Measurements from ENCODE around the gene FRMD1. TPM values are rescaled to one million over a fixed set of nuclear protein-coding genes. Genes with fewer than 3 reads are reported as not detected.

FRMD1 gene
- total RNA-seq, 1 experiment from 2014 or later: not detected

- no peak for DNase-seq (ENCODE audit: low spot score)
Measured at GRCh38 chr6:168027521-168027920, 51.5 kb downstream of the FRMD1 start.

DNA sequence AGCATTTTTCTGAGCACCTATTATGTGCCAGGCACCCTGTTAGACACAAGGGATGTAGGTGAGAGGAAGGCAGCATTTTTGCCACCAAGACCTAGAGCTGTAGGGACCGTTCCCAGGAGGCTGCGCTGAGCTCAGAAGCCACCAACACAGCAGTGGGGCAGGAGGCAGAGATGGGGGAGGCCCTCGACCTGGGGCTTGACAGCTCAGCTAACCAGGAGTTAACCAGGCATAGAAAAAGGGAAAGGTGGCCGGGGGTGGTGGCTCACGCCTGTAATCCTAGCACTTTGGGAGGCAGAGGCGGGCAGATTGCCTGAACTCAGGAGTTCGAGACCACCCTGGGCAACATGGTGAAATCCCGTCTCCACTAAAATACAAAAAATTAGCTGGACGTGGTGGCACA lies 52.1 kb downstream of the FRMD1 start:
- DNase-seq (ENCODE audit: low spot score): no peak

DNA sequence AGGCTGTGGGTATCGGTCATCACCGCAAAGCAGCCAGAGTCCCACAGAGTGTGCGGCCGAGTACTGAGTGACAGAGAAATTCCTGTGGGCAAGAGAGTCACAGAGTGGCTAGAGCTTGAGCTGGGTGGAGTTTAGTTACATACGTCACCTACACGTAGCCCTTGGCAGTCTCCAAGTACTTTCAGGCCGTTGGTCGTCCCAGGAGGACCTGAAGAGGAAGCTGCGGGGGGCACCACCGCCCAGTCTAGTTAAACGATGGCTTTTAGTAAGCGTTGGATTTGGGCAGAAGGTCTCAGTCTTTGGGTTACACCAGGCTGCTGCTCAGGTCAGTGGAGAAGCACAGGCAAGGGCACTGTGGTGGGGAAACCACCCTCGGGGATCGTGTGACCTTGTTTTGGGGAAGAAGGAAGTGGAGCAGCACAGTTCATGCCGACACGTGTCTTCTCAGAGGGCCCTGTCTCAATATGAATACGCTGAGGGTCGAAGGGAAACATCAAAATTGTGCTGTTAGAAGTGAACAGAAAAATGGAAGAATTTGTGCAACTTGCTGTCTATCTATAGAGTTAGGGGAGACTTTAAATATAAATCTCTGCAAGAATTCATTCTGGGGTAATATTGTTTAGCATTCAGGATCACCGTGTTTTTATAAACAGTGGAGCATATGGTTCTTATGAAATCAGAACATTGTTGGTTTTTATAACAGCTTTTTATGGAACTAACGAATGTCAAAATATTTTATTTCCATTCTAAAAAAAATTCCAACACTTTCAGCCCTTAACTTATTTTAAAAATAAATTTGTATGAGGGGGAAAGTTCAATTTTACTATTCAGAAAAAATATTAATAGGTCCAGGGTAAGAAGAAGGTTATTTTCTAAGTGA lies 52.9 kb downstream of the FRMD1 start:
- no peak for DNase-seq (ENCODE audit: low spot score)

GRCh38 chr6:168024951-168025510 lies 54.0 kb downstream of the FRMD1 start:
- DNase-seq (ENCODE audit: low spot score): no peak

GRCh38 chr6:168022488-168023321 lies 56.3 kb downstream of the FRMD1 start:
- no peak for DNase-seq (ENCODE audit: low spot score)

- DNase-seq (ENCODE audit: low spot score): no peak
Measured at GRCh38 chr6:168021581-168021980, 57.4 kb downstream of the FRMD1 start.

DNA sequence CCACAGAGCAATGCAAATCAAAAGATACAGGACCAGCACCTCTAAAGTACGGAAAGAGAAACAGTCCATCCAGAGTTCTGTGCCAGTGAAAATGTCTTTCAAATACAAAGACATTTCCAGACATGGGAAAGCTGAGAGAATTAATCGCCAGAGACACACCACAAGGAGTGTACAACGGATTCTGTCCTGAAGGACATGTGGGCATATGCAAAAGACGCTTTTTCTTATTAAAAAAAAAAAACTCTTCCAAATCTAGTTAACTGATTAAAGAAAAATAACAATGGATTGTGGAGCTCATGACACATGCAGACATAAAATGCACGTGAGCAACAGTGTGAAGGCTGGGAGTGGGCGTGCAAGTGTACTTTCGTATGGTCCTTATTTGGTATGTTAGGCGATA lies 58.8 kb downstream of the FRMD1 start:
- DNase-seq (ENCODE audit: low spot score): no peak

- no peak for DNase-seq (ENCODE audit: low spot score)
Measured at GRCh38 chr6:168018664-168019063, 60.3 kb downstream of the FRMD1 start.

GRCh38 chr6:168017629-168018028 lies 61.4 kb downstream of the FRMD1 start:
- no peak for DNase-seq (ENCODE audit: low spot score)

DNA sequence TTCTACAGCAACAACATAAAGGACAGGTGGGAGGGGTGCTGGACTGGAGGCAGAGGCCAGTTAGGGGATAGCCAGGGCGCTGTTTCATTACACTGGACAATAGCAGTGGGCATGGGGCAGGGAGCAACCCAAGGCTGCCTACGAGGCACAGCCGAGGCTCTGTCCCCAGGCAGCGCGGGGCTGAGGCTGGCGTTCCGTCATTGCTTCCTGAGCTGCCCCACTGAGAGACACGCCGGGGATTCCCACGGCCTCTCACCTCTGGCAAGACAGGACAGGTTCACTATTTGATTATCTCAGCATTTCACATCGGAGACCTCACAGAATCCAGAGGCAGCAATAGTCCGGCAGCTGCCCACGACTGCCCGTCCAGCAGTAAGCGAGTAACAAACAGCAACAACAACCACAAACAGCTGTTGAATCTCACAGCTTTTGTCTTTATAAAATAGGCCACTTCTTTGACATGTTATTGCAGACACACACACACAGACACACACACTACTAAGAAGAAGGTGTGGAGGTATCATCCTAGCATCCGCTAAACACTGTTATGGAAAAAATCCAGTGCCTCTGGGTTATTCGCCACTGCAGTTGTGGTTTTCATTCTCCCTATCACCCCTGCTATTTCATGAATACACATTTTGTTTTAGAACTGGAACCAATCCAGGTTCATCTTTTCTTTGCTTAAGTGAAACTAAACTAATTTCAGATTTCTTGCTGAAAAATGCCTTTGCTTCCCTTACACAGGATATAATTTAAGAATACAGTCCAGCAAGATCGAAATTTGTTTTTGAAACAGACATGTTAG lies 62.1 kb downstream of the FRMD1 start:
- DNase-seq (ENCODE audit: low spot score): no peak

DNA sequence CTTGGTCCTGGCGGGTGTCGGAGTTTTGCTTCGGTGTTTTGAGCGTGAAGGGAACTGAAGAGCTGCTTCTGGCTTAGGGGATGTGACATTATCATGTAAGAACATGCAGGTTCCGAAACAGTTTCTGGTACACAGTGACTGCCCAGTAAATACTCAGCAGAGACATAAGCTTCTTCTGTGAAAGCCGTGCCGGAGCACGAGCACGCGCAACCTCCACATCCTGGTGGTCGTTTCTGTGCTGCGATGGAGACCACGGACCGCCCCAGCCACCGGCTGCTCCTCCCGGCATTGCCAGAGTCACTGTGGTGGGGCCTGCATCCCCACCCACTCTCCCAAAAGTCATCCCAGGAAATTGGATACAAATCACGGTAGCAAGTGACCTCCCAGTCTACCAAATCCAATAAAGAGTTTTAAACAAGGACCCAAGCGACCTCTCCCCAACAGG lies 62.8 kb downstream of the FRMD1 start:
- no peak for DNase-seq (ENCODE audit: low spot score)

DNA sequence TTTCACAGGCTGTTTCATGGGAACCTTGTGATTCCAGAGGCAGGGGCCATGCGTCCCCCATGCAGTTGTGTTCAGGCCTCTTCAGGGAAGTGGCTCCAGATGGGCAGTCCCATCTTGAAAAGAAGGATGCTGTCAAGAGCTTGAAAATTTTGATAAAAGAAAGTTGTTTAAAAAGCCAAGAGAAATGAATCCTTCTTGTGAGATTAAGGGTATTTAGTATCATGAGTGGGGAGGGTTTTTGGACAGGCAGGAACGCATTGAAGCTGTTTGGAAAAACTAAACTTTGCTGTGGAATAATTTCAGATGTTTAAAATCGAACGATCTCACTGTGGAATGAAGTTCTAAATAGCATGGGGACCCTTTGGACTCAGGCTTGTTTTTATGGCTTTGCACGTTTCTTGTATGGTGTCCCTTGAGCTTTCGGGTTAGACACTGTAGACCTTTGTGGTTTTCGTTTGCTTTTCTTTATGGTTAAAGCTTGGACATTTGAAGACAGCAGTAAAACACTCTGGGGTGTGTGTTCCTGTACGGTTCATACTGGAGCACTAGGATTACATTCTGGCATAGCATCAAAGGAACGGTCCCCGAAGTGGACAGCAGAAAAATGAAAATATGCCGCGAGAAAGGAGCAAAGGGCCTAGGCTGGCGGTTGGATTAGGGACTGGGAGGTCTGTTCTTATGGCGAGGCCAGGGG lies 63.4 kb downstream of the FRMD1 start:
- no peak for DNase-seq (ENCODE audit: low spot score)

GRCh38 chr6:168015009-168015408 lies 64.0 kb downstream of the FRMD1 start:
- no peak for DNase-seq (ENCODE audit: low spot score)

DNA sequence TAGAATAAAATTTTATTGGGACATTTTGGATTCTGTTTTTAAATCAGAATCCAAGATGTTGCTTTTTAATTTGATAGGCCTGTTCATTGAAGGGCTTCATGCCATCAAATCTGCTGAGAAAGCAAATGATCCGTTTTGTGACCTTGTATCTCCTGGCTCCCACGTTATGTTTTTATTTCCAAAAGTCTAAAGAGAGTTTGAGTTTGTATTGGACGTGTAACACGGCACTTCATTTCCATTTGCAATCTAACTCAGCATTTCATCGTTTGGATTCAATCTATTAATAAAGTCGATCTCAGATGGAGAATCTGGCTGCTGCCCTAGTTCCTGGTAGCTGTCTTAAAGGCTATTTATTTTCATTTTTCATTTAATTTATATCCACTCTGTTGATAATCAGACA lies 64.6 kb downstream of the FRMD1 start:
- no peak for DNase-seq (ENCODE audit: low spot score)

DNA sequence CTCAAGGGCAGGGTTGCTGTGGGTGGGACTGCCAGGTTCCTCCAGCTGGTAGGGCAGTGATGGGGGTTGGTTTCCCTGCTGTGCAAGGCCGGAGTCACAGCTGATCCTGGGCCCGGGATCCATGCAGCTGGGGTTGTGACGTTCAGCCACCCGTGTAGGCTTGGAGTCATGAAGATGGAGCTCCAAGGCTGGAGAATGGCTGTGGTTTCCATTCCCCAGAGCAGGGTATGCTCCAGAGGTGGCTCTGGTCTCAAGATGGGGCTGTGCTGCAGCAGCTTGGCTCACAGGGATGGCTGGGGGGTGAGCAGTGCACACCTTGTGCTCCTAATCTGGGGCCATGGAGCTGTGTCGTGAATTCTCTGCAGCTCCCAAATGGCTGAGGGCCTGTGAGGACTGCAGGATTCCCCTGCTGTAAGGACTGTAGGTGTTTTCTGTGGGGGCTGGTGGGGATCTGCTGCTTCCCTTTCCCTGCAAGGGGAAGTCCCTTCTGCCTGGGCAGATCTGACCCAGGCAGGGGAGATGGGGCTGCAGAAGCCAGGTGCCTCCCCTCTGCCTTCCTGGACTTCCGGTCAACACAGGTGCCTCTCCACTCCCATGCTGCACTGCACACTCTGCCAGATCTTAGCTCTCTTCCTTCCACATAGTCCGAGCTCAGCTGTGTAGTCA lies 65.6 kb downstream of the FRMD1 start:
- DNase-seq (ENCODE audit: low spot score): no peak

GRCh38 chr6:168012431-168013249 lies 66.4 kb downstream of the FRMD1 start:
- no peak for DNase-seq (ENCODE audit: low spot score)

DNA sequence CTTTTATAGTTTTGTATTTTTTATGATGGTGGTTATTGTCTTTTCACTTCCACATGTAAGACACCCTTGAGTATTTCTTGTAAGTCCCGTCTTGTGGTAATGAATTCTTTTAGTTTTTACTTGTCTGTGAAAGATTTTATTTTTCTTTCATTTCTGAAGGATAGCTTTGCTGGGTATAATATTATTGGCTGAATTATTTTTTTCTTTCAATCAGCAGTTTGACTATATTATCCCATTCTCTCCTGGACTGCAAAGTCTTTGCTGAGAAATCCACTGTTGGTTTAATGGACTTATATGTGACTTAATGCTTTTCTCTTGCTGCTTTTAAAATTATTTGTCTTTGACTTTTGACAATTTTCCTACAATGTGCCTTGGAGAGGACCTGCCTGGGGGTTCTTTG lies 67.7 kb downstream of the FRMD1 start:
- DNase-seq (ENCODE audit: low spot score): no peak

DNA sequence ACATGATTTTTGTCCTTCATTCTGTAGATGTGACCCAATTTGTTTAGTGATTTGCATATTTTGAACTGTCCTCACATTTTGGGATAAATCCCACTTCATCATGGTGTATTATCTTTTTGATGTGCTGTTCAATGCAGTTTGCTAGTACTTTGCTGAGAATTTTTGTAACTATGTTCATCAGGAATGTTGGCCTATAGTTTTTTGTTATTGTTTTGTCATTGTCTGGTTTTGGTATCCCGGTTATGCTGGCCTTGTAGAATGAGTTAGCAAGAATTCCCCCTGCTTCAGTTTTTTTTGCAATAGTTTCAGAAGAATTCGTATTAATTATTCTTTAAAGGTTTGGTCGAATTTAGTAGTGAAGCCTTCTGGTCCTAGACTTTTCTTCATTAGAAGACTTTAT lies 69.7 kb downstream of the FRMD1 start:
- no peak for DNase-seq (ENCODE audit: low spot score)

DNA sequence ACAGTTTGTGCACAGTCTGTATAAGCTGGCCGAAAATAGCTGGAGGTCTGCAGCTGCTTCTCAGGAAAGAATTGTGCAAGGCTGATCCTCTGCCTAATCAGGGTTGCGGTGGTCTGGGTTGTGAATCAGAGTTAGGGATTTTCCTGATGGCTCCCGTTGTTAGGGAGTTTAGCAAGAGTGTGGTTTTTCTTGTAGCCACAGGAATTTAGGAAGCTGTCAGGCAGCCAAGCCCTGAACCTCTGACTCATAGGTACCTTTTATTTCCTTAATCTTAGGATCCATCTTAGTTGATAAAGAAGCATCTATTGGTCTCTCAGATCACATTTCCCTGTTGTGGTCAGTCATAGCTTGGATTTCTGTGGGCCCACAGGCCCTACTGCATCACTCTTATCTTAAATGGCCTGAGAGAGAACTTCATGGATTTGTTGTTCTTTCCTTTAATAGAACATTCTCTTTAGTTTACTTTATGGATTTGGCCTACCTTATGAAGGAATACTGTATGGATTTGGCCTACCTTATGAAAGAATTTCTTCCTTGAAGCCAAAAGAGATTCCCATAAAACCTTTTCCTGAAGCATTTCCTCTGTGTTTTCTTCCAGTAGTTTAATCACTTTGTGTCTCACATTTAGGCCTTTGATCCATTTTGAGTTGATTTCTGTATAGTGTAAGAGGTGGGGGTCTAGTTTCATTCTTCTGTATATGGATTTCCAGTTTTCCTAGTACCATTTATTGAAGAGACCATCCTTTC lies 71.2 kb downstream of the FRMD1 start:
- DNase-seq (ENCODE audit: low spot score): peak; percentile 99
